Suppressor macrophage (primary cell): ENCODE results near the gene IGLON5.

Experiments
- DNase-seq, 4 experiments: peaks; one replicate each; pipeline ENCODE4 v3.0.0-alpha.2; 2020 to 2022

The IGLON5 gene

GRCh38 chr19:51317968-51318367 lies 6.5 kb downstream of the IGLON5 start:
- no peak for DNase-seq

- no peak for DNase-seq
Observed at GRCh38 chr19:51318687-51319648, 7.5 kb downstream of the IGLON5 start.

GRCh38 chr19:51319649-51320279 lies 8.3 kb downstream of the IGLON5 start:
- DNase-seq = no peak

GRCh38 chr19:51320280-51320657 lies 8.8 kb downstream of the IGLON5 start:
- DNase-seq = no peak

GRCh38 chr19:51321799-51322198 lies 10.4 kb downstream of the IGLON5 start:
- DNase-seq = no peak

- DNase-seq = no peak
Observed at GRCh38 chr19:51323481-51324166, 12.2 kb downstream of the IGLON5 start.

GRCh38 chr19:51324167-51324481 lies 12.7 kb downstream of the IGLON5 start:
- DNase-seq = peak in 1 of 4 experiments; percentile 13

- DNase-seq = peak; percentile 16 to 60 (median 54)
Observed at GRCh38 chr19:51325161-51325976, 13.9 kb downstream of the IGLON5 start.

GRCh38 chr19:51326216-51327065 lies 15.0 kb downstream of the IGLON5 start:
- peak in 1 of 4 experiments; percentile 19 for DNase-seq

- peak; percentile 76 to 90 (median 83) for DNase-seq
Observed at GRCh38 chr19:51327066-51328001, 15.9 kb downstream of the IGLON5 start.

- DNase-seq = no peak
Observed at GRCh38 chr19:51329411-51329810, 18.0 kb downstream of the IGLON5 start.

GRCh38 chr19:51330366-51330765 lies 18.9 kb downstream of the IGLON5 start:
- DNase-seq = no peak

GRCh38 chr19:51331193-51331592 lies 19.7 kb downstream of the IGLON5 start:
- DNase-seq = no peak

- DNase-seq = no peak
Observed at GRCh38 chr19:51331716-51332115, 20.3 kb downstream of the IGLON5 start.

- DNase-seq = no peak
Observed at GRCh38 chr19:51333836-51334460, 22.5 kb downstream of the IGLON5 start.

- no peak for DNase-seq
Observed at GRCh38 chr19:51337141-51337860, 25.9 kb downstream of the IGLON5 start.

GRCh38 chr19:51337861-51338562 lies 26.6 kb downstream of the IGLON5 start:
- DNase-seq = no peak

GRCh38 chr19:51338563-51339312 lies 27.3 kb downstream of the IGLON5 start:
- DNase-seq = peak; percentile 66 to 90 (median 76)
